Measurements from ENCODE around the gene DOK7.

Gene DOK7

GRCh38 chr4:3518941-3519340, 55.8 kb downstream of the DOK7 start:
- DNase-seq (ENCODE audit: low spot score) (no peak), ATAC-seq (ENCODE audit: low read depth) (no peak)
- no peaks in the 10 kb centered on the region for H3K27me3 ChIP-seq (ENCODE audit: insufficient read depth, poor library complexity, severe bottlenecking)
- peaks cover 54% of the 10 kb centered on the region for H3K36me3 ChIP-seq (ENCODE audit: low read depth)
- no peaks in the 10 kb centered on the region for H3K9me3 ChIP-seq (ENCODE audit: severe bottlenecking)
- no peak overlapping the region for H3K27ac ChIP-seq (ENCODE audit: poor library complexity, severe bottlenecking)
- no peak overlapping the region for H3K4me3 ChIP-seq (ENCODE audit: severe bottlenecking)
- no peak for TF ChIP-seq CTCF (IDR thresholded peaks at IDR 0.05; ENCODE audit: poor library complexity, severe bottlenecking)
- H3K4me1 ChIP-seq (ENCODE audit: insufficient read depth, poor library complexity, severe bottlenecking), result no peaks in the 10 kb centered on the region

- DNase-seq (ENCODE audit: low spot score) (peak; percentile 25), ATAC-seq (ENCODE audit: low read depth) (no peak)
- Histone ChIP-seq H3K4me3 (ENCODE audit: severe bottlenecking) (no peak overlapping the region), H3K9me3 (ENCODE audit: severe bottlenecking) (no peaks in the 10 kb centered on the region), H3K4me1 (ENCODE audit: insufficient read depth, poor library complexity, severe bottlenecking) (no peaks in the 10 kb centered on the region), H3K27ac (ENCODE audit: poor library complexity, severe bottlenecking) (no peak overlapping the region), H3K36me3 (ENCODE audit: low read depth) (peaks cover 53% of the 10 kb centered on the region), H3K27me3 (ENCODE audit: insufficient read depth, poor library complexity, severe bottlenecking) (no peaks in the 10 kb centered on the region)
- TF ChIP-seq CTCF (IDR thresholded peaks at IDR 0.05; ENCODE audit: poor library complexity, severe bottlenecking), result no peak
Observed at GRCh38 chr4:3519468-3520264, 56.6 kb downstream of the DOK7 start.

GRCh38 chr4:3520276-3520675, 57.2 kb downstream of the DOK7 start:
- no peak for ATAC-seq (ENCODE audit: low read depth)
- Histone ChIP-seq H3K4me3 (ENCODE audit: severe bottlenecking) (no peak overlapping the region), H3K9me3 (ENCODE audit: severe bottlenecking) (no peaks in the 10 kb centered on the region), H3K36me3 (ENCODE audit: low read depth) (peaks cover 58% of the 10 kb centered on the region), H3K4me1 (ENCODE audit: insufficient read depth, poor library complexity, severe bottlenecking) (no peaks in the 10 kb centered on the region), H3K27ac (ENCODE audit: poor library complexity, severe bottlenecking) (no peak overlapping the region), H3K27me3 (ENCODE audit: insufficient read depth, poor library complexity, severe bottlenecking) (no peaks in the 10 kb centered on the region)
- TF ChIP-seq CTCF (IDR thresholded peaks at IDR 0.05; ENCODE audit: poor library complexity, severe bottlenecking), result no peak
- DNase-seq (ENCODE audit: low spot score), result peak; percentile 44

GRCh38 chr4:3520796-3521600, 57.9 kb downstream of the DOK7 start:
- H3K9me3 ChIP-seq (ENCODE audit: severe bottlenecking), result no peaks in the 10 kb centered on the region
- H3K4me1 ChIP-seq (ENCODE audit: insufficient read depth, poor library complexity, severe bottlenecking), result no peaks in the 10 kb centered on the region
- no peaks in the 10 kb centered on the region for H3K27me3 ChIP-seq (ENCODE audit: insufficient read depth, poor library complexity, severe bottlenecking)
- peak; percentile 62 for DNase-seq (ENCODE audit: low spot score)
- no peak for ATAC-seq (ENCODE audit: low read depth)
- no peak for TF ChIP-seq CTCF (IDR thresholded peaks at IDR 0.05; ENCODE audit: poor library complexity, severe bottlenecking)
- no peak overlapping the region for H3K27ac ChIP-seq (ENCODE audit: poor library complexity, severe bottlenecking)
- H3K36me3 ChIP-seq (ENCODE audit: low read depth), result peaks cover 59% of the 10 kb centered on the region
- no peak overlapping the region for H3K4me3 ChIP-seq (ENCODE audit: severe bottlenecking)

All from RWPE2 (cell line).